ENCODE measurements around the gene EIF2S3. TPM values are rescaled to one million over a fixed set of nuclear protein-coding genes. Genes with fewer than 3 reads are reported as not detected.

EIF2S3 gene
- total and polyA plus RNA-seq, 2 of the 8 experiments (the other 6 are each of a cell fraction or from before 2014, with no cell fraction given): 65.5 to 259 TPM

DNA sequence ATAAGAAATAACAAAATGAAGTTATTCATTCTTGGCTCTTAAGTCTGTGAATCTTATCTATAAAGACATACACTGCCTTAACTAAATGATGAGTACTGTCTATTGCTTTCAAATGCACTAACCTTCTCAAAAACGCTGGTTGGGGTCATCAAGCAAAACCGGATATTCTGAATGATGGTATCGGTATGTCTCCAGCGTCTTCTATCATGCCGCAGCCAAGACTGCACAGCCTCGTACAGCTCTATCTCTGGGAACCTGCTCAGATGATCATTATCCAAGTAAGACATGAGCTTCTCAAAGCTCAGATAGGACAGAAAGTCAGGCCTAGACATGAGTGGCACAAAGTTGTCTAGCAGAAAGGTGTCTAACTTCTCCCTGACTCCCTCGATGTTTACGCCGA, 48.9 kb upstream of the EIF2S3 start (continued):
- TF ChIP-seq RNF2 (IDR thresholded peaks at IDR 0.05; ENCODE audit: borderline replicate concordance, low read depth, low read length, missing control alignments, poor library complexity, severe bottlenecking) (no peak), FOSL1 (IDR thresholded peaks at IDR 0.05; ENCODE audit: insufficient read depth, low read depth, low read length) (no peak)
- TF ChIP-seq, protein P1, sequence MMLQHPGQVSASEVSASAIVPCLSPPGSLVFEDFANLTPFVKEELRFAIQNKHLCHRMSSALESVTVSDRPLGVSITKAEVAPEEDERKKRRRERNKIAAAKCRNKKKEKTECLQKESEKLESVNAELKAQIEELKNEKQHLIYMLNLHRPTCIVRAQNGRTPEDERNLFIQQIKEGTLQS (IDR thresholded peaks at IDR 0.05; ENCODE audit: insufficient read depth, low read depth, low read length): no peak

Measured in H1 (cell line).